ENCODE data around the gene HSF2BP. TPM values are rescaled to one million over a fixed set of nuclear protein-coding genes. Genes with fewer than 3 reads are reported as not detected.
"Not testable (repeated sequence)": the region's sequence is repeated elsewhere in the genome, so short reads cannot be mapped to it uniquely, and the experiment has no call there.

The HSF2BP gene
- total RNA-seq, 1 donor from 2014 or later = 0.12 TPM

DNA sequence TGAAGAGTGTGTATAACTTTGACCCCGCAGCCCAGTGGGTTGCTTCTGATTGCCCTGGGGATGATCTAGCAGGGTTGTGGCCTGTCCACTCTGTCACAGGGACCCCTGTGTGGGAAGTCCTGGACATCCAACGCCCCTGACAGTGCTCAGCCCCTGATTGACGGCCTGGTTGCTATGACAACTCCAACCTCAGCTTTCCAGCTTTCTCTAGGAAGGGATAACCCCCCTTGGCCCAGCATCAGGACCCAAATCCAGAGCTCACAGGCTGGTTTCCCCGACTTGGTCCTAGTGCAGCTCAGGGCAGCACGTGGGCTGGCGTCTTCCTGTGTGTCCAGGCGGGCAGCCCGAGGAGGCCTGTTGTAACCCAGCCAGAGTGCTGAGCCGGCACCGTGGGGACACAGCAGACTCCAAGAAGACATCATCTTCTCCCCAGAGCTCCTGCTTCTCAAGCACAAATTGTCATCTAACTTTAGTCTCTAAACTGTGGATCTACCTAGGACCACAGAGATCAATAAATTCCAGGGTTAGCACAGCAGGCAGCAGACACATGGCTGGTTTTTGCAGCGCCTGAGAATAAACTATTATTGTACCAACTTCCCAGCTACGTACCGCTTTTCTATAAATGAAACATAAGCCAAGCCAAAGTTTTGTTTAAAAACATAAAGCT, 40.8 kb upstream of the HSF2BP start:
- TF ChIP-seq, protein P1, sequence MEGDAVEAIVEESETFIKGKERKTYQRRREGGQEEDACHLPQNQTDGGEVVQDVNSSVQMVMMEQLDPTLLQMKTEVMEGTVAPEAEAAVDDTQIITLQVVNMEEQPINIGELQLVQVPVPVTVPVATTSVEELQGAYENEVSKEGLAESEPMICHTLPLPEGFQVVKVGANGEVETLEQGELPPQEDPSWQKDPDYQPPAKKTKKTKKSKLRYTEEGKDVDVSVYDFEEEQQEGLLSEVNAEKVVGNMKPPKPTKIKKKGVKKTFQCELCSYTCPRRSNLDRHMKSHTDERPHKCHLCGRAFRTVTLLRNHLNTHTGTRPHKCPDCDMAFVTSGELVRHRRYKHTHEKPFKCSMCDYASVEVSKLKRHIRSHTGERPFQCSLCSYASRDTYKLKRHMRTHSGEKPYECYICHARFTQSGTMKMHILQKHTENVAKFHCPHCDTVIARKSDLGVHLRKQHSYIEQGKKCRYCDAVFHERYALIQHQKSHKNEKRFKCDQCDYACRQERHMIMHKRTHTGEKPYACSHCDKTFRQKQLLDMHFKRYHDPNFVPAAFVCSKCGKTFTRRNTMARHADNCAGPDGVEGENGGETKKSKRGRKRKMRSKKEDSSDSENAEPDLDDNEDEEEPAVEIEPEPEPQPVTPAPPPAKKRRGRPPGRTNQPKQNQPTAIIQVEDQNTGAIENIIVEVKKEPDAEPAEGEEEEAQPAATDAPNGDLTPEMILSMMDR (conservative IDR thresholded peaks at IDR 0.05; ENCODE audit: low read depth, low read length) = no peak
- no peak overlapping the region for H3K4me3 ChIP-seq (ENCODE audit: low read depth, low read length)
- no peak for DNase-seq (ENCODE audit: low read depth)

GRCh38 chr21:43699492-43699777, 40.1 kb upstream of the HSF2BP start:
- not testable (repeated sequence) for DNase-seq (ENCODE audit: low read depth); H3K4me3 ChIP-seq (ENCODE audit: low read depth, low read length)

GRCh38 chr21:43697758-43698643, 38.7 kb upstream of the HSF2BP start:
- DNase-seq (ENCODE audit: low read depth) = no peak
- TF ChIP-seq, protein P1 (conservative IDR thresholded peaks at IDR 0.05; ENCODE audit: low read depth, low read length) = no peak
- H3K4me3 ChIP-seq (ENCODE audit: low read depth, low read length) = no peak overlapping the region

GRCh38 chr21:43696214-43696613, 36.9 kb upstream of the HSF2BP start:
- TF ChIP-seq, protein P1 (conservative IDR thresholded peaks at IDR 0.05; ENCODE audit: low read depth, low read length) = no peak
- no peak overlapping the region for H3K4me3 ChIP-seq (ENCODE audit: low read depth, low read length)
- DNase-seq (ENCODE audit: low read depth) = no peak

- TF ChIP-seq, protein P1 (conservative IDR thresholded peaks at IDR 0.05; ENCODE audit: low read depth, low read length) = no peak
- no peak for DNase-seq (ENCODE audit: low read depth)
- no peak overlapping the region for H3K4me3 ChIP-seq (ENCODE audit: low read depth, low read length)
Observed at GRCh38 chr21:43694437-43695079, 35.3 kb upstream of the HSF2BP start.

- DNase-seq (ENCODE audit: low read depth) = no peak
- no peak overlapping the region for H3K4me3 ChIP-seq (ENCODE audit: low read depth, low read length)
- TF ChIP-seq, protein P1 (conservative IDR thresholded peaks at IDR 0.05; ENCODE audit: low read depth, low read length) = no peak
Observed at GRCh38 chr21:43693981-43694380, 34.7 kb upstream of the HSF2BP start.

GRCh38 chr21:43692949-43693348, 33.7 kb upstream of the HSF2BP start:
- H3K4me3 ChIP-seq (ENCODE audit: low read depth, low read length) = no peak overlapping the region
- TF ChIP-seq, protein P1 (conservative IDR thresholded peaks at IDR 0.05; ENCODE audit: low read depth, low read length) = no peak
- DNase-seq (ENCODE audit: low read depth) = no peak
